ENCODE results near the gene LRRC4B.

Gene LRRC4B

GRCh38 chr19:50501568-50502475 lies 66.4 kb downstream of the LRRC4B start:
- Histone ChIP-seq H3K27me3 (ENCODE audit: insufficient read depth, low read depth, severe bottlenecking) (no peaks in the 10 kb centered on the region), H3K36me3 (no peaks in the 10 kb centered on the region), H3K9me3 (ENCODE audit: severe bottlenecking) (no peaks in the 10 kb centered on the region), H3K27ac (peak overlapping the region; percentile 94), H3K4me3 (ENCODE audit: low read depth, low read length) (no peak overlapping the region)
- TF ChIP-seq CTCF (IDR thresholded peaks at IDR 0.05; ENCODE audit: low read depth, low read length), result no peak
- no peak for DNase-seq

- no peaks in the 10 kb centered on the region for H3K27me3 ChIP-seq (ENCODE audit: insufficient read depth, low read depth, severe bottlenecking)
- H3K36me3 ChIP-seq, result no peaks in the 10 kb centered on the region
- DNase-seq, result no peak
- no peak for TF ChIP-seq CTCF (IDR thresholded peaks at IDR 0.05; ENCODE audit: low read depth, low read length)
- peak overlapping the region; percentile 94 for H3K27ac ChIP-seq
- no peaks in the 10 kb centered on the region for H3K9me3 ChIP-seq (ENCODE audit: severe bottlenecking)
- H3K4me3 ChIP-seq (ENCODE audit: low read depth, low read length), result no peak overlapping the region
These were observed 67.1 kb downstream of the LRRC4B start for GRCh38 chr19:50501186-50501567.

- H3K4me3 ChIP-seq (ENCODE audit: low read depth, low read length), result peak overlapping the region; percentile 49
- H3K36me3 ChIP-seq, result no peaks in the 10 kb centered on the region
- no peaks in the 10 kb centered on the region for H3K27me3 ChIP-seq (ENCODE audit: insufficient read depth, low read depth, severe bottlenecking)
- H3K9me3 ChIP-seq (ENCODE audit: severe bottlenecking), result no peaks in the 10 kb centered on the region
- H3K27ac ChIP-seq, result peak overlapping the region; percentile 94
- peak; percentile 72 for DNase-seq
- no peak for TF ChIP-seq CTCF (IDR thresholded peaks at IDR 0.05; ENCODE audit: low read depth, low read length)
These were observed 67.5 kb downstream of the LRRC4B start for GRCh38 chr19:50500753-50501151.

- DNase-seq, result peak; percentile 91
- Histone ChIP-seq H3K4me3 (ENCODE audit: low read depth, low read length) (peak overlapping the region; percentile 49), H3K9me3 (ENCODE audit: severe bottlenecking) (no peaks in the 10 kb centered on the region), H3K27me3 (ENCODE audit: insufficient read depth, low read depth, severe bottlenecking) (no peaks in the 10 kb centered on the region), H3K36me3 (no peaks in the 10 kb centered on the region), H3K27ac (peak overlapping the region; percentile 94)
- peak; percentile 52; the same call in 1 of the 2 replicates for TF ChIP-seq CTCF (IDR thresholded peaks at IDR 0.05; ENCODE audit: low read depth, low read length)
These were observed 68.0 kb downstream of the LRRC4B start for GRCh38 chr19:50500060-50500752.

- H3K9me3 ChIP-seq (ENCODE audit: severe bottlenecking), result no peaks in the 10 kb centered on the region
- DNase-seq, result no peak
- H3K27me3 ChIP-seq (ENCODE audit: insufficient read depth, low read depth, severe bottlenecking), result no peaks in the 10 kb centered on the region
- no peak overlapping the region for H3K27ac ChIP-seq
- H3K36me3 ChIP-seq, result no peaks in the 10 kb centered on the region
- H3K4me3 ChIP-seq (ENCODE audit: low read depth, low read length), result no peak overlapping the region
- TF ChIP-seq CTCF (IDR thresholded peaks at IDR 0.05; ENCODE audit: low read depth, low read length), result no peak
These were observed 69.8 kb downstream of the LRRC4B start for GRCh38 chr19:50498219-50499056.
